Pancreas (tissue), 10 donors: ENCODE results near the gene OR9Q1. TPM values are rescaled to one million over a fixed set of nuclear protein-coding genes. Genes with fewer than 3 reads are reported as not detected.
A peak's percentile ranks its signal among the peaks of the same experiment; 100 is the strongest.

Experiments
- ATAC-seq, 4 donors: fragments of 200-7000 bp; cut with Tn5 transposase; one replicate each; pipeline versions ENCODE4 v1.8.0 to v1.9.1; 2020; ENCODE audit warnings: mild to moderate bottlenecking in 4 of 4, moderate library complexity in 4 of 4
- DNase-seq, 6 donors: peaks; one replicate each; pipeline ENCODE4 v3.0.0-alpha.2; 2020
- FAIRE-seq: peaks from 2 replicates; lab custom pipeline; 2012; peaks lifted over from hg19 to GRCh38; lab: Jason Lieb, UNC
- H3K27ac ChIP-seq, 4 donors: fragments of 200-600 bp; sonication (generic); 1 replicate in 3 of 4; 2 replicates in 1 of 4; pipeline versions ENCODE4 v1.5.0 to v1.8.0; 2020
- H3K27me3 ChIP-seq, 4 donors: fragments of 200-600 bp; one replicate each; pipeline ENCODE4 v1.8.0; 2021
- H3K36me3 ChIP-seq, 3 donors: fragments of 200-600 bp; sonication (generic) in 1 of 3; one replicate each; pipeline versions ENCODE4 v1.5.0 to v1.8.0; 2020 to 2021
- H3K4me1 ChIP-seq, 3 donors: fragments of 200-600 bp; one replicate each; pipeline ENCODE4 v1.8.0; 2021
- H3K4me3 ChIP-seq, 4 donors: fragments of 200-600 bp; sonication (generic) in 2 of 4; one replicate each; pipeline versions ENCODE4 v1.5.0 to v1.8.0; 2020 to 2021
- H3K9me3 ChIP-seq, 4 donors: fragments of 200-600 bp; one replicate each; pipeline ENCODE4 v1.8.0; 2021
- WGBS, 2 donors: extraction: QIAGEN DNeasy Blood & Tissue Kit; methylation state at CpG; one replicate each; pipeline ENCODE4 v1.1.7; 2013; 5-methylcytosine and 5-hydroxymethylcytosine counted together
- intact Hi-C, 3 donors: fragments of 100-400 bp; cut with DNase I; formaldehyde crosslinking; loops; one replicate each; pipeline versions ENCODE4 v1.11.1 to v1.14.2; 2022
- polyA plus RNA-seq, 2 donors: library from polyadenylated mRNA; stranded (reverse); fragments of 200-250 nt; gene quantifications; one replicate each; pipeline ENCODE4 v1.2.3, GENCODE V29; 2013
- total RNA-seq, 6 donors: library from RNA; stranded (reverse); fragmentation: NEBNext Ultra II Directional in 4 of 6; extraction: Animal tissue kit (Norgen Biotek cat#: 25700) in 4 of 6; gene quantifications; one replicate each; pipeline versions ENCODE4 v1.2.1 to v1.2.4, GENCODE V29; 2021 to 2023
- TF ChIP-seq, protein P1 (sequence below), 4 donors: fragments of 200-600 bp; sonication (generic) in 3 of 4; IDR thresholded peaks; one replicate each; pipeline versions ENCODE4 v1.5.0 to v1.8.0; 2021; ENCODE audit warnings: antibody characterized with exemption in 4 of 4
- donor health status: healthy with polysubstance abuse.
- donor health status: DM: no; HTN: no; CAD: no; lungs with moderate emphysema.
- donor health status: DM: no; HTN: no; CAD: no.
- donor health status: control.
- donor health status: control.
- donor health status: Bipolar disorder and iron deficiency.
- donor health status: DM: yes; HTN: yes; CAD: no.
- donor health status: DM: no; HTN: no; CAD: no.
- donor health status: DM: no; HTN: no; CAD: no.
- donor health status: DM: yes; HTN: yes; CAD: no.

The OR9Q1 gene
- total and polyA plus RNA-seq, 8 donors = not detected

DNA sequence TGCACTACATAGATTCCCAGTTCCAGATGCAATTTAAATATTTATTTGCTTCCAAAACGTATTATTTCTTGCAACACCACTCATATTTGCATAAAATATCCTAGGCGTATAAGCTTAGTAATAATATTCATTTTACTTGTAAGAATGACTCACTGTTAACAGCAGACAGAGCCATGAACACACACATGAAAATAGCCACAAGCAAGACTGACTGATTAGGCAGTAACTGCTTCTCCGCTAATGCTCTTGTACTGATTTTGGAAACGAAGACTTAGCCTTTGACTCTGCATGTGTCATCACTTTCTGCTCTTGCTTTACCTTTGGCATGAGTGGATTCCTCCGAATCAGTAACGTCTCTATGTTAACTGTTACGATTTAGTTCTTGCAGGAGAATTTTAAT is 199.0 kb downstream of the OR9Q1 start:
- no peaks in the 10 kb centered on the region for H3K27me3 ChIP-seq

GRCh38 chr11:58227956-58228615 is 204.4 kb downstream of the OR9Q1 start:
- peak in 2 of 6 donors; percentile 47 to 48 for DNase-seq
- FAIRE-seq = no peak
- H3K9me3 ChIP-seq = no peaks in the 10 kb centered on the region
- no peak for ATAC-seq
- no peaks in the 10 kb centered on the region for H3K4me1 ChIP-seq
- H3K4me3 ChIP-seq = no peak overlapping the region
- intact Hi-C loops = no loop called here
- no peaks in the 10 kb centered on the region for H3K27me3 ChIP-seq
- TF ChIP-seq, protein P1, sequence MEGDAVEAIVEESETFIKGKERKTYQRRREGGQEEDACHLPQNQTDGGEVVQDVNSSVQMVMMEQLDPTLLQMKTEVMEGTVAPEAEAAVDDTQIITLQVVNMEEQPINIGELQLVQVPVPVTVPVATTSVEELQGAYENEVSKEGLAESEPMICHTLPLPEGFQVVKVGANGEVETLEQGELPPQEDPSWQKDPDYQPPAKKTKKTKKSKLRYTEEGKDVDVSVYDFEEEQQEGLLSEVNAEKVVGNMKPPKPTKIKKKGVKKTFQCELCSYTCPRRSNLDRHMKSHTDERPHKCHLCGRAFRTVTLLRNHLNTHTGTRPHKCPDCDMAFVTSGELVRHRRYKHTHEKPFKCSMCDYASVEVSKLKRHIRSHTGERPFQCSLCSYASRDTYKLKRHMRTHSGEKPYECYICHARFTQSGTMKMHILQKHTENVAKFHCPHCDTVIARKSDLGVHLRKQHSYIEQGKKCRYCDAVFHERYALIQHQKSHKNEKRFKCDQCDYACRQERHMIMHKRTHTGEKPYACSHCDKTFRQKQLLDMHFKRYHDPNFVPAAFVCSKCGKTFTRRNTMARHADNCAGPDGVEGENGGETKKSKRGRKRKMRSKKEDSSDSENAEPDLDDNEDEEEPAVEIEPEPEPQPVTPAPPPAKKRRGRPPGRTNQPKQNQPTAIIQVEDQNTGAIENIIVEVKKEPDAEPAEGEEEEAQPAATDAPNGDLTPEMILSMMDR (IDR thresholded peaks at IDR 0.05) = no peak
- WGBS, 2 donors = 82 to 90% methylated on average over 32 of the region's 32 CpGs
- no peaks in the 10 kb centered on the region for H3K36me3 ChIP-seq
- H3K27ac ChIP-seq = no peak overlapping the region

More for the DNA sequence above, 199.0 kb downstream of the OR9Q1 start:
- 63 to 70% methylated on average over 7 of the region's 7 CpGs for WGBS, 2 donors
- DNase-seq (no peak), FAIRE-seq (no peak), ATAC-seq (no peak)
- Histone ChIP-seq H3K27ac (no peak overlapping the region), H3K9me3 (no peaks in the 10 kb centered on the region), H3K36me3 (no peaks in the 10 kb centered on the region), H3K4me1 (no peaks in the 10 kb centered on the region), H3K4me3 (no peak overlapping the region)
- TF ChIP-seq, protein P1 (IDR thresholded peaks at IDR 0.05) = no peak
- intact Hi-C loops = no loop called here

Other genes starting within 250 kb of the OR9Q1 start
- gene OR6Q1, start 7.1 kb downstream of the OR9Q1 start, total RNA-seq = not detected
- gene OR6Q1, start 7.1 kb downstream of the OR9Q1 start, polyA plus RNA-seq = not detected
- not detected for gene OR9I1, start 101.6 kb downstream of the OR9Q1 start, total RNA-seq
- not detected for gene OR9I1, start 101.6 kb downstream of the OR9Q1 start, polyA plus RNA-seq
- not detected for gene OR9Q2, start 165.2 kb downstream of the OR9Q1 start, total RNA-seq
- not detected for gene OR9Q2, start 165.2 kb downstream of the OR9Q1 start, polyA plus RNA-seq
- not detected for gene OR1S2, start 180.3 kb downstream of the OR9Q1 start, total RNA-seq
- gene OR1S2, start 180.3 kb downstream of the OR9Q1 start, polyA plus RNA-seq = not detected
- not detected for gene OR1S1, start 188.8 kb downstream of the OR9Q1 start, total RNA-seq
- gene OR1S1, start 188.8 kb downstream of the OR9Q1 start, polyA plus RNA-seq = not detected
- gene OR10Q1, start 205.0 kb downstream of the OR9Q1 start, total RNA-seq = under 1 TPM in 1 of 6 donors, not detected in 5; 0.19 TPM
- under 1 TPM in 1 of 2 donors, not detected in 1; 0.72 TPM for gene OR10Q1, start 205.0 kb downstream of the OR9Q1 start, polyA plus RNA-seq
- gene OR10W1, start 244.4 kb downstream of the OR9Q1 start, total RNA-seq = not detected
- gene OR10W1, start 244.4 kb downstream of the OR9Q1 start, polyA plus RNA-seq = not detected